HFFc6 (cell line): Measurements from ENCODE around the gene CNNM4. TPM values are rescaled to one million over a fixed set of nuclear protein-coding genes. Genes with fewer than 3 reads are reported as not detected.

Source experiments
- microRNA-seq: library from miRNA; unstranded; fragments of <30 nt; microRNA quantifications from one replicate; pipeline ENCODE4, GENCODE V29; 2019
- total RNA-seq, 6 experiments: library from RNA; stranded (reverse); fragmentation: NEBNext Ultra II Directional; extraction: Animal tissue kit (Norgen Biotek cat#: 25700); gene quantifications; 2 replicates in 1 of 6; 3 replicates in 5 of 6; pipeline ENCODE4 v1.2.3, GENCODE V29; 2021

The CNNM4 gene
- total RNA-seq, 6 experiments from 2014 or later: 4.4 to 5.4 (median 5.1) TPM

Small RNA genes lying within 50 kb of the gene (microRNA-seq; reads per million reads assigned to microRNA genes)
- gene MIR3127: 4.6 reads per million

Other genes starting within 250 kb of the CNNM4 start
- 10 to 100 TPM in 3 of 6 experiments, 1 to 10 TPM in 3; 9.6 to 13.6 (median 10.0) TPM for gene ARID5A, start 224.2 kb upstream of the CNNM4 start, total RNA-seq
- gene KANSL3, start 122.6 kb upstream of the CNNM4 start, total RNA-seq: 10 to 100 TPM; 19.3 to 28.3 (median 26.7) TPM
- not detected for gene FER1L5, start 118.1 kb upstream of the CNNM4 start, total RNA-seq
- 10 to 100 TPM; 24.3 to 27.7 (median 26.4) TPM for gene LMAN2L, start 20.8 kb upstream of the CNNM4 start, total RNA-seq
- gene CNNM3, start 55.4 kb downstream of the CNNM4 start, total RNA-seq: 1 to 10 TPM; 6.3 to 10.0 (median 8.5) TPM
- 1 to 10 TPM in 4 of 6 experiments, under 1 TPM in 2; 0.71 to 1.8 (median 1.3) TPM for gene ANKRD23, start 83.1 kb downstream of the CNNM4 start, total RNA-seq
- gene ANKRD39, start 97.1 kb downstream of the CNNM4 start, total RNA-seq: 10 to 100 TPM; 14.7 to 16.3 (median 15.3) TPM
- gene SEMA4C, start 109.2 kb downstream of the CNNM4 start, total RNA-seq: 10 to 100 TPM; 11.6 to 13.7 (median 12.7) TPM
- gene FAM178B, start 225.7 kb downstream of the CNNM4 start, total RNA-seq: not detected